GF-D8 (cell line): Measurements from ENCODE around the gene SLC2A13.
A peak's percentile ranks its signal among the peaks of the same experiment; 100 is the strongest.
"Not testable (repeated sequence)": the region's sequence is repeated elsewhere in the genome, so short reads cannot be mapped to it uniquely, and the experiment has no call there.

ENCODE experiments used
- DNase-seq: peaks from one replicate; lab custom pipeline; 2025; lab: John Stamatoyannopoulos, UW

SLC2A13 gene

GRCh38 chr12:40104461-40105264 lies 1.2 kb downstream of the SLC2A13 start:
- no peak for DNase-seq

DNA sequence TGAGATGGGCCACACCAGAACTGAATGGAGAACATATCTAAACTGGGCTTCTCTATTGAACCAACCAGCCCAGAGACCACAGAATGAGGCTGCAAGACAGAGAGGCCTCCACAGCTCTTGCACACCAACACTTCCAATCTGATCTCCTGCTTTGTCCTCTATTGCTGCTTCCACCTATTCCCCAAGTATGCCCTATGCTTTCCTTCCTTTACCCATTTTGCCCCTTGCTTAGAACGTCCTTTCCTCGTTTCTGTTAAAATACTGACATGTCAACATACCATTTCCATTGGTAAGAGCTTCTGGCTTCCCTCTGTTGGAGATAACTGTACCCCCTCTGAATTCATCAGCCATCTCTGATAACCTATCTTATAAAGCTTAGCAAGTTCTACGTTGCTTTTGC lies 2.8 kb downstream of the SLC2A13 start:
- DNase-seq, result no peak

- no peak for DNase-seq
Observed at GRCh38 chr12:40101747-40102146, 4.1 kb downstream of the SLC2A13 start.

- peak; percentile 5 for DNase-seq
Observed at GRCh38 chr12:40099423-40099853, 6.4 kb downstream of the SLC2A13 start.

DNA sequence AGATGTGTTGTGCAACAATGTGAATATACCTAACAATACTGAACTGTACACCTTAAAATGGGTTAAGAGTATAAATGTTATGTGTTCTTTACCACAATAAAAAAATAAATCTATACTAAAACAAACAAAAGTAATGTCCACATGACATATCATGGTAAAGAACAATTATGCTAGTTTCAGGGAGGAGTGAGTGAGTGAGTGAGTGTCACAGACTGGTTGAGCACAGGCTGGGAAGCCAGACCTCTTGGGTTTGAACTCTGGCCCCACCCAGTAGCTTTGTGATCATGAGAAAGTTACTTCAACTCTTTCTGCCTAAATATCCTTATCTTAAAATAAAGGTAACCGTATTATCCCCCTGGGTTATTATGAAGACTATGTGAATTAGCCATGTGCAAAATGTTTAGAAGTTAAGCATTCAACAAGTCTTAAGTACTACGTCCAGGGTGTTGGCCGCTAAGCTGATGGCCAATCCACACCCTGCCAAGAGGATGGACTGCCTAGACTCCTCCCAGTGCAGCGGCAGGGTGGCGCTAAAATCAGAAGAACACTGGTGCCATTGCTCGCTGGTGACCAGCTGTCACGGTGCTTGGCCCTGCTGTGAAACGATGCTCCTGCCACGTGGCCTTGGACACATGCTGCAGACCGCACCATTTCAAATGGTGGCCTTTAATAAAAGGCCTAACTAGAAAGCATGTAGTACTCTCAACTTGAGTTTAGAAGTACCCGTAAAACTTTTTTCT lies 7.3 kb downstream of the SLC2A13 start:
- DNase-seq, result no peak

DNA sequence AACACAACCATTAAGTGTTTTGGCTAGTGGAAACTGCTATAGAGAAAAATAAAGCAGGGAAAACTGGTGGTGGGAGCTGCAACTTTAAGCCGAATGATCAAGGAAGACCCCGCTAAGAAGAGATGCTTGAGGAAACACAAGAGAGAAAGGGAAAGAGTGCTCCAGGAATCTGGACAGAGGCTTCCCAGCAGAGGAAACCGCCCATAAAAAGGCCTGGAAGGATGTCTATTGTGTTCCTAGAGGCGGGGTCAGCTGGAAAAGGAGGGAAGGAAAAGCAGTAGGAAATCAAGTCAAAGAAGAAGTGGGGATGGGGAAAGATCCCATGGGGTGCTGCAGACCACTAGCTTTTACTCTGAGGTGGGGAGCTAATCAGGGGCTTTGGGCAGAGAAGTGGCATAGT lies 12.4 kb downstream of the SLC2A13 start:
- DNase-seq, result no peak

GRCh38 chr12:40086471-40086870 lies 19.4 kb downstream of the SLC2A13 start:
- no peak for DNase-seq

DNA sequence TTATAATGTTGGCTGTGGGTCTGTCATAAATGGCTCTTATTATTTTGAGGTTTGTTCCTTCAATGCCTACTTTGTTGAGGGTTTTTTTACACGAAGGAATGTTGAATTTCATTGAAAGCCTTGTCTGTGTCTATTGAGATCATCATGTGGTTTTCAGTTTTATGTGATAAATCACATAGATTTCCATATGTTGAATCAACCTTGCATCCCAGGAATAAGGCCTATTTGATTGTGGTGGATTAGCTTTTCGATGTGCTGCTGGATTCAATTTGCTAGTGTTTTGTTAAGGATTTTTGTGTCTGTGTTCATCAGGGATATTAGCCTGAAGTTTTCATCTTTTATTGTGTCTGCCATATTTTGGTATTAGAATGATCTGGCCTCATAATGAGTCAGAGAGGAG lies 27.6 kb downstream of the SLC2A13 start:
- DNase-seq, result no peak

GRCh38 chr12:40075458-40075857 lies 30.4 kb downstream of the SLC2A13 start:
- no peak for DNase-seq

- no peak for DNase-seq
Observed at GRCh38 chr12:40068416-40068815, 37.5 kb downstream of the SLC2A13 start.

- DNase-seq, result no peak
Observed at GRCh38 chr12:40065636-40066035, 40.2 kb downstream of the SLC2A13 start.

DNA sequence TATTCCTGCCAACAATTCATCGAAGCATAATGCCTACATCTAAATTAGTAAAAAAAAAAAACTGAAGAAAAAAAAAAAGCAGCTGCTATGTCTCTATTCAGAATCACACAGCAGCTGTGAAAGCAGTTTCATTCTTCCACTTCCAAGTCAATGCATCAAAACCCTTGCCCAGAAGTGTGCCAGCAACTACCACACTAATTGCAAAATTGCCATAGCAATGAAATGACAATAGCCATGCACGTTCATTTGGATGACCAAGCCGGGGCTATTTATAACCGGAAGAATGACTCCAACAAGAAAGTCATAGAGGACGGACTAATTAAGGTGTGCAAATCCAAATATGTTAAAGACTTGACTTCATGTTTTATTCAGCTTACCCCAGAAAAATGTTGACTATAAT lies 42.5 kb downstream of the SLC2A13 start:
- DNase-seq, result no peak

DNA sequence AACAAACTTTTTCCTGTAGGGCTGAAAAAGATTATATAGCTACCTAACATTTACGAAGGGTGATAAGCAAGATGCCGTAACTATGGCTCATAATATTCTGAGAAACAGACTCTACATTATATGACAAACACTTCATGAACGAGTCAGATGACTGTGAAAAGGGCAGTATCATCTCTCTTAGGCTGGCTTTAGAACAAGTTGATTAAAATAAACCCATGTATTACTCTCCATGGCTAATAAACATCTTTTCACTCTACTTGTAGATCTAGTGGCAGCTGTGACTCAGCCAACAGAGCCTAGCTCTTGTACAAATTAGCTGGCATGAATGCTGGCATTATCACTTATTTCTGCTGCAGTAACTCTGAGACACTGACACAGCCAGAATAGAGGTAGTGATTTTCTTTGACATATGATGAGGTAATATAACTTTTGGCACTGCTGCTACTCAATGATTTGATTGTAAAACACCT lies 47.1 kb downstream of the SLC2A13 start:
- no peak for DNase-seq

- no peak for DNase-seq
Observed at GRCh38 chr12:40056373-40056772, 49.5 kb downstream of the SLC2A13 start.

DNA sequence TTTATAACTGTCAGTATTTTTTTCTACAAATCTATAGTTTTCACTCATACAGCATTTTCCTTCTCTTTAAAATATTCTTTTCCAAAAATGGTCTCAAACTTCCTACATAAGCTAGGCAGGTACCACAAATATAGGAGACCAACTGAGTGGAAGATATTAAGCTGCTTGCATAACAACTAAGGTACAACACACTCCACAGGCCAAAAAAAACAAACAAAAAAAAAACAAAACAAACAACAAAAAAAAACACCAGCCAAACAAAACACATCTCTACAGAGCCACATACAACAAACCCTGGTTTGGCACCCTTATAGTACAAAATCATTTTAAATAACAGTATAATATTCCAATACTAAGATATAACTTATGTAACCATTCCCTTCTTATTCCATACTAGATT lies 50.1 kb downstream of the SLC2A13 start:
- DNase-seq, result no peak

DNA sequence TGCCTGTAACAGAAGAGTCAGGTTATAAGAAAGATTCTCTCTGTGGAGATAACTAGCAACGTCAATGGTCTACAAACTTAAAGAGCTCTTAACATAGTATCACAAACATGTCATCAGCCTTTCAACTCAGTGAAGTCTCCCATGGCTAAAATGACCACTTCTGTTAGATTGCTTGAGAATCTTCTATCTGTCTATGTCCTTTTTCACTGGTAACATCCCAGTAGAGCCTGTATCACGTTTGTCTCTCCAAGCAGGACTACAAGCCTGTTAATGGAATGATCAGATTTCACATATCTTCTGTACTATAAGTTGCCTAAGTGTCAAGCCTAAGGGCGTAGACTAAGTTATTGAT lies 50.7 kb downstream of the SLC2A13 start:
- no peak for DNase-seq

DNA sequence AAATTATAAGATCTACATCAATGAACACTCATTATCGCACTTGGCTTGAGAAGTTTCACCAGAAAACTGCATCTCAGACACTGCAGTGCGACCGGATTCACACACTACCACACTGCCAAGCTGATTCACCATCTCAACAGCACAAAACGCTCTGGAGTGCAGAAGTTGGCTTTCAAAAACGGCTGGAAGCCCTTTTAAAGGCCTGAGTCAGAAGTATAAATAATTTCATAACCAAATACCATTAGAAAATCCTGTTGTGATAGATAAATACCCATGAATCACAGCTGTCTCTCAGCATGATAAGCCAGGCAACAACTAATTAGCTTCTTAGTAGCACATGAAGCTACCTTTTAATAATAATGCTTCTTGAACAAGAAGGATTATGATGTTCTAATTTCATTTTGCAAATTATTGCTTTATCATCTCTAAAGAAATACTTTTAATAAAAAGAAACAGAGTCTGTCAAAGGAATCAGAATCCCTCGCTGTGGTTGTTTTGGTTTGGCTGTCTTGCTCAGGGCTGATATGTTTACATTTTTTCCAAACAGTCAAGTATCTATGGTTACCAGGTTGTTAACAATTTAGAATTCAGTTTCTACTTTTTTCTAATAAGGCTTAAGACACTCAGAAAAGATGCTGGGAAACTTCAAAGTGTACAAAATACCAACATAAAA lies 51.2 kb downstream of the SLC2A13 start:
- DNase-seq, result no peak

DNA sequence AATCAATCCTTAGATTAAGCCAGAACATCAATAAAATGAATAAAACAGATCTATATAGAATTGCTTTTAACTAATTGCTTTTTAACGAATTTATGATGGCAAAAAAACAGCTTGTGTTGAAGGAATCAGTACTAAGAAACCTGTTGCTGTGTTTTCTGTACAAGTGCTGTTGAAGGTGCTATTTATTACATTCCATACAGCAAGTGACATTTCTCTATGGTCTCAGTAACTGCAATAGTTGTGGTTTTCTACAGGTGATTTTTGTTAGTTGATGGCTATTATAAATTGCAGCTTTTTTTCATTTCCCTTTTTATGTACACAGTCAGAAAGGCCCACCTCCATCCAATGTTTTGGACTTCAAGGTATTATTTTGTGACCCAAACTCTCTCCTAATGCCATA lies 56.6 kb downstream of the SLC2A13 start:
- DNase-seq, result no peak

DNA sequence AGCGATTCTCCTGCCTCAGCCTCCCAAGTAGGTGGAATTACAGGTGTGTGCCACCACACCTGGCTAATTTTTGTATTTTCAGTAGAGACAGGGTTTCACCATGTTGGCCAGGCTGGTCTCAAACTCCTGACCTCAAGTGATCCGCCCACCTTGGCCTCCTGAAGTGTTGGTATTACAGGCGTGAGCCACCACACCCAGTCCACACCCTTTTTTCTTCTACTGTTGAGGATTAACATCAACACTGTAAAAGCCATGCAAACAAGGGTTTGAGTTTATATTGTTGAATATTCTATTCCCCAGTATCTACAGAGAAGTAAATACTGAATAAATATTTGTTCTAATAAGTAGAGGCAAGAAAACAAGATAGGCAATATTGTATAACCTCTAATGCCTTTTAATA lies 58.9 kb downstream of the SLC2A13 start:
- not testable (repeated sequence) for DNase-seq

- no peak for DNase-seq
Observed at GRCh38 chr12:40045656-40046055, 60.2 kb downstream of the SLC2A13 start.

DNA sequence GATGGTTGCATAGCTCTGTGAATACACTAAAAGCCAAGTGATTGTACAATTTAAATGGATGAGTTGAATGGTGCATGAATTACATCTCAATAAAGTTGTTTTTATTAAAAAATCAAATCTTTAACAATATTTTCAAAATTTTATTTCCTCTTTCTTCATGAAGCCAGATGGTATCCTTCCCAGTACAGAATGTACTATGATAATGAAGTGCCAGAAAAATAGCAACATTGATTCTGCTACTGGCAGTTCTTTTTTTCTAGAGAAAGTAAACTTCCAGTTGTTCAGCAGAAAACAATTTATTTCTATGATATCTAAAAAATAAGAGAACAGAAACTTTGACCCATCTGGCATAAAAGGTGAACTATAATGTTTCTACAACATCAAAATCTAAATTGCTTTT lies 61.5 kb downstream of the SLC2A13 start:
- no peak for DNase-seq

DNA sequence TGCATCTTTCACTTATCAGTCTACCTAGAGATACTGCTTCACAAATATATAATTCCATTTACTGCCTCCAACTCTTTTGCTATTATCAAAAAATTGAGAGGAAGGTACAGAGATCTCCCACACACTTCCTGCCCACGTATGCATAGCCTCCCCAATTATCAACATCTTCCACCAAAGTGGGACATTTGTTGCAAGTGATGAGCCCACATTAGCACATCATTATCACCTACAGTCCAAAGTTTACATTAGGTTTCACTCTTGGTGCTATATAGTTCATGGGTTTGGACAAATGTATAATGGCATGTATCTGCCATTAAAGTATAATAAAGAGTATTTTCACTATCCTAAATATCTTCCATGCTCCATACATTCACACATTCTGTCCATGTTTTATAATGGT lies 66.3 kb downstream of the SLC2A13 start:
- no peak for DNase-seq

DNA sequence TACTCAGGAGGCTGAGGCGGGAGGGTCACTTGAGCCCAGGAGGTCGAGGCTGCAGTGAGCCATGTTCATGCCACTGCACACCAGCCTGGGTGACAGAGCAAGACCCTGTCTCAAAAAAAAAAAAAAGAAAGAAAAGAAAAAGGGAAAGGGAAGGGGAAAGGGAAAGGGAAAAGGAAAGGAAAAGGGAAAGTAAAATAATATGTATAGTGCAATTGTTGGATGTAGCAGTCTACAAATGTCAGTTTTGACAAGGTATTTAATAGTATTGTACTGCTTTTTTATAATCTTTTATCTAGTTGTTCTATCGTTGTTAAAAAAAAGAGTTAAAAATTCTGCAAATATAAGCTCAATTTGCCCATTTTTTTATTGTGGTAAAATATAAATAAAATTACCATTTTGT lies 67.3 kb downstream of the SLC2A13 start:
- no peak for DNase-seq
